IMR-90 (cell line): ENCODE data around the gene MPRIP. TPM values are rescaled to one million over a fixed set of nuclear protein-coding genes. Genes with fewer than 3 reads are reported as not detected.

ENCODE experiments used
- ATAC-seq: fragments of 200-7000 bp; cut with Tn5 transposase; 2 replicates; pipeline ENCODE4 v1.9.1; 2020; ENCODE audit warnings: low read depth, mild to moderate bottlenecking, moderate library complexity
- BruUV-seq: library from RNA; stranded (reverse); fragments of 400-500 nt; replicated peaks from 2 replicates; lab custom pipeline; 2021; lab: Mats Ljungman, UMichigan
- CTCF ChIA-PET: fragments of 300-600 bp; formaldehyde crosslinking; extraction: SDS; loops from one replicate; lab custom pipeline; 2021; ENCODE audit warnings: antibody characterized with exemption; lab: Yijun Ruan, JAX
- POLR2A ChIA-PET: fragments of 300-600 bp; sonication (Branson Sonifier 250); formaldehyde crosslinking; loops from one replicate; lab custom pipeline; 2022; ENCODE audit warnings: antibody characterized with exemption; ENCODE audit not compliant: unreplicated experiment; lab: Charles Lee
- DNase-seq: peaks from one replicate; pipeline ENCODE4 v3.0.0; 2013
- H2AFZ ChIP-seq: replicated peaks from 2 replicates; pipeline ENCODE3; 2013; ENCODE audit warnings: low read length, mild to moderate bottlenecking; ENCODE audit not compliant: poor library complexity
- H2AK5ac ChIP-seq: 2 replicates; pipeline ENCODE4 v1.6.1; 2013; ENCODE audit warnings: low read depth, low read length, inconsistent platforms
- H2AK9ac ChIP-seq: replicated peaks from 2 replicates; pipeline ENCODE3; 2013; ENCODE audit warnings: mild to moderate bottlenecking, low read depth, low read length, moderate library complexity; ENCODE audit not compliant: poor library complexity
- H2BK120ac ChIP-seq: 2 replicates; pipeline ENCODE4 v1.6.1; 2013; ENCODE audit warnings: low read depth, low read length, inconsistent platforms
- H2BK15ac ChIP-seq: 3 replicates; pipeline ENCODE4 v1.6.1; 2013; ENCODE audit warnings: low read depth, low read length, inconsistent platforms
- H2BK20ac ChIP-seq: 2 replicates; pipeline ENCODE4 v1.6.1; 2013; ENCODE audit warnings: low read depth, mild to moderate bottlenecking, inconsistent platforms, low read length, moderate library complexity
- H2BK5ac ChIP-seq: 2 replicates; pipeline ENCODE4 v1.6.1; 2013; ENCODE audit warnings: mild to moderate bottlenecking, low read depth, low read length, inconsistent platforms; ENCODE audit not compliant: poor library complexity, severe bottlenecking
- H3K14ac ChIP-seq: replicated peaks from 2 replicates; pipeline ENCODE4 v1.6.1; 2013; ENCODE audit warnings: low read depth, low read length, inconsistent platforms
- H3K18ac ChIP-seq: 2 replicates; pipeline ENCODE4 v1.6.1; 2013; ENCODE audit warnings: low read depth, low read length, control low read depth
- H3K23ac ChIP-seq: 2 replicates; pipeline ENCODE4 v1.6.1; 2013; ENCODE audit warnings: low read depth, low read length, inconsistent platforms
- H3K27ac ChIP-seq: 2 replicates; pipeline ENCODE4 v1.5.1; 2013; ENCODE audit warnings: mild to moderate bottlenecking, control low read depth, low read length; ENCODE audit not compliant: insufficient read depth
- H3K27me3 ChIP-seq: 2 replicates; pipeline ENCODE4 v1.6.1; 2013; ENCODE audit warnings: low read length; ENCODE audit not compliant: control insufficient read depth, insufficient read depth
- H3K36me3 ChIP-seq: 2 replicates; pipeline ENCODE4 v1.6.1; 2013; ENCODE audit warnings: low read length, mixed read lengths; ENCODE audit not compliant: control insufficient read depth, insufficient read depth
- H3K4ac ChIP-seq: 2 replicates; pipeline ENCODE4 v1.6.1; 2013; ENCODE audit warnings: low read depth, low read length, inconsistent platforms
- H3K4me1 ChIP-seq: 2 replicates; pipeline ENCODE4 v1.6.1; 2013; ENCODE audit warnings: low read length, mixed read lengths; ENCODE audit not compliant: control insufficient read depth, insufficient read depth
- H3K4me2 ChIP-seq: 2 replicates; pipeline ENCODE4 v1.6.1; 2013; ENCODE audit warnings: low read depth, mild to moderate bottlenecking, control low read depth, low read length, moderate library complexity
- H3K4me3 ChIP-seq: 2 replicates; pipeline ENCODE4 v1.5.1; 2013; ENCODE audit warnings: low read depth, mild to moderate bottlenecking, control low read depth, low read length, moderate library complexity; ENCODE audit not compliant: insufficient read depth
- H3K56ac ChIP-seq: 2 replicates; pipeline ENCODE4 v1.6.1; 2013; ENCODE audit warnings: low read length, inconsistent platforms; ENCODE audit not compliant: insufficient read depth; ENCODE audit errors: extremely low read depth
- H3K79me1 ChIP-seq, 2 experiments: 2 replicates each; pipeline ENCODE4 v1.6.1; 2013; ENCODE audit warnings: low read length in 2 of 2, inconsistent platforms in 1 of 2, low read depth in 1 of 2
- H3K9ac ChIP-seq: 2 replicates; pipeline ENCODE4 v1.6.1; 2013; ENCODE audit warnings: low read depth, low read length, control low read depth
- H3K9me1 ChIP-seq: 2 replicates; pipeline ENCODE4 v1.6.1; 2013; ENCODE audit warnings: low read length, inconsistent platforms; ENCODE audit not compliant: insufficient read depth
- H3K9me3 ChIP-seq: 2 replicates; pipeline ENCODE4 v1.6.1; 2013; ENCODE audit warnings: low read length; ENCODE audit not compliant: control insufficient read depth, insufficient read depth
- H4K20me1 ChIP-seq: 2 replicates; pipeline ENCODE4 v1.6.1; 2013; ENCODE audit warnings: low read length, inconsistent platforms; ENCODE audit not compliant: insufficient read depth
- H4K5ac ChIP-seq: 2 replicates; pipeline ENCODE4 v1.6.1; 2013; ENCODE audit warnings: mild to moderate bottlenecking, low read depth, low read length, control low read depth
- H4K8ac ChIP-seq, 2 experiments: 2 replicates each; pipeline ENCODE4 v1.6.1; 2013; ENCODE audit warnings: low read depth in 2 of 2, low read length in 2 of 2, control low read depth in 1 of 2, inconsistent platforms in 1 of 2
- H4K91ac ChIP-seq: 2 replicates; pipeline ENCODE4 v1.6.1; 2013; ENCODE audit warnings: low read depth, low read length, inconsistent platforms; ENCODE audit not compliant: insufficient read depth
- CHD1 ChIP-seq: IDR thresholded peaks from 2 replicates; pipeline ENCODE4 v1.6.1; 2012; ENCODE audit warnings: low read depth, low read length, improper control_type of control experiment
- ELK1 ChIP-seq: fragments of 150-350 bp; IDR thresholded peaks from 2 replicates; pipeline ENCODE4 v1.6.1; 2016; ENCODE audit warnings: low read depth, mild to moderate bottlenecking, low read length, moderate library complexity, borderline replicate concordance
- MAFK ChIP-seq: IDR thresholded peaks from 2 replicates; pipeline ENCODE4 v1.6.1; 2012; ENCODE audit warnings: low read depth, low read length, improper control_type of control experiment
- RAD21 ChIP-seq: IDR thresholded peaks from 2 replicates; pipeline ENCODE4 v1.6.1; 2012; ENCODE audit warnings: low read length, improper control_type of control experiment
- RFX5 ChIP-seq: IDR thresholded peaks from 2 replicates; pipeline ENCODE4 v1.8.0; 2012; ENCODE audit warnings: low read depth, mild to moderate bottlenecking, low read length, moderate library complexity
- WGBS, 2 experiments: methylation state at CpG; one replicate each; pipeline versions ENCODE4 v1.1.5 to v1.1.7; 2013; ENCODE audit warnings: missing lambda C conversion rate in 2 of 2; ENCODE audit not compliant: insufficient read length in 1 of 2; ENCODE audit errors: extremely low coverage in 2 of 2; 5-methylcytosine and 5-hydroxymethylcytosine counted together
- dilution Hi-C: fragments of 300-500 bp; cut with HindIII; formaldehyde crosslinking; loops from one replicate; pipeline ENCODE4 v1.14.3; 2018; ENCODE audit warnings: low sequenced_read_pairs; ENCODE audit not compliant: unreplicated experiment
- in situ Hi-C: fragments of 300-500 bp; cut with MboI; formaldehyde crosslinking; loops from 3 replicates; pipeline ENCODE4 v1.14.3; 2019; ENCODE audit warnings: low sequenced_read_pairs, inconsistent platforms, mixed read lengths
- intact Hi-C: fragments of 100-400 bp; cut with micrococcal nuclease; formaldehyde crosslinking; loops from 2 replicates; pipeline ENCODE4 v1.10.0; 2022
- polyA plus RNA-seq, 3 experiments: library from polyadenylated mRNA; depleted of rRNA; stranded (reverse); fragments of >200 nt; gene quantifications; 2 replicates each; pipeline ENCODE4 v1.2.3, GENCODE V29; 2012; ENCODE audit warnings: low replicate concordance in 1 of 3
- total RNA-seq: library from RNA; depleted of rRNA; stranded (reverse); fragments of >200 nt; gene quantifications from 2 replicates; pipeline ENCODE4 v1.2.3, GENCODE V29; 2012

MPRIP gene
- total and polyA plus RNA-seq, 2 of the 4 experiments (the other 2 are of a cell fraction) = 111 to 149 TPM

GRCh38 chr17:16999931-17000625, 42.2 kb upstream of the MPRIP start:
- ATAC-seq = no peak
- Histone ChIP-seq H4K91ac (no peak overlapping the region), H2BK5ac (no peak overlapping the region), H3K27me3 (peaks cover 22% of the 10 kb centered on the region), H3K4me3 (no peak overlapping the region), H3K9ac (no peak overlapping the region), H3K56ac (no peak overlapping the region), H3K23ac (no peak overlapping the region), H3K14ac (no peak overlapping the region), H2AFZ (no peak overlapping the region), H2BK15ac (no peak overlapping the region), H3K4me1 (no peaks in the 10 kb centered on the region), H4K5ac (no peak overlapping the region), H3K9me3 (no peaks in the 10 kb centered on the region), H2BK20ac (no peak overlapping the region), H3K4ac (no peak overlapping the region), H3K18ac (no peak overlapping the region), H3K9me1 (0 out of 2 replicates have a peak, but pooled peaks cover 2% of the 10 kb centered on the region), H2AK9ac (no peak overlapping the region), H3K4me2 (no peak overlapping the region), H4K20me1 (no peaks in the 10 kb centered on the region; the same call in 1 of the 2 replicates), H3K27ac (no peak overlapping the region), H2AK5ac (no peak overlapping the region), H3K79me1 (no peaks in the 10 kb centered on the region), H2BK120ac (no peak overlapping the region), H4K8ac (no peak overlapping the region), H3K36me3 (no peaks in the 10 kb centered on the region)
- BruUV-seq = no TSS peak
- POLR2A ChIA-PET = no interaction called here
- WGBS, 2 experiments = 80% methylated on average over 1 of the region's 7 CpGs; no CpG with 5 or more reads in 1 of the 2 experiments
- intact Hi-C loops = loop anchor here (5.0 to 10.0 kb wide), 3 partner anchors 105 to 642 kb away; no protein-coding TSS in a partner anchor
- dilution Hi-C loops = no loop called here
- DNase-seq = no peak
- TF ChIP-seq ELK1 (no peak), MAFK (no peak), CHD1 (no peak), RAD21 (no peak), RFX5 (no peak)
- in situ Hi-C loops = loop anchor here (25.0 kb wide), 1 partner anchor 637 kb away; no protein-coding TSS in a partner anchor
- CTCF ChIA-PET = interaction anchor here (0.8 kb wide), 1 partner anchor 142 kb away, joined by 3 read pairs; no protein-coding TSS in a partner anchor
